Transverse colon (tissue), 4 donors: ENCODE results near the gene GKAP1.

ENCODE experiments used
- POLR2AphosphoS5 ChIP-seq, 3 donors: sonication (generic); formaldehyde crosslinking; IDR thresholded peaks; one replicate each; pipeline ENCODE4 v1.6.1; 2016; ENCODE audit warnings: antibody characterized with exemption in 3 of 3
- TF ChIP-seq, protein P1 (sequence below), 5 experiments: fragments of 200-600 bp in 3 of 5; fragments of 450-650 bp in 2 of 5; sonication (generic) in 3 of 5; IDR thresholded peaks; 1 replicate in 2 of 5; 2 replicates in 3 of 5; pipeline ENCODE4 v1.5.1; 2016 to 2017; ENCODE audit warnings: antibody characterized with exemption in 5 of 5, inconsistent platforms in 3 of 5, mild to moderate bottlenecking in 2 of 5, moderate library complexity in 1 of 5

- no peak for TF ChIP-seq POLR2AphosphoS5 (IDR thresholded peaks at IDR 0.05)
- TF ChIP-seq, protein P1, sequence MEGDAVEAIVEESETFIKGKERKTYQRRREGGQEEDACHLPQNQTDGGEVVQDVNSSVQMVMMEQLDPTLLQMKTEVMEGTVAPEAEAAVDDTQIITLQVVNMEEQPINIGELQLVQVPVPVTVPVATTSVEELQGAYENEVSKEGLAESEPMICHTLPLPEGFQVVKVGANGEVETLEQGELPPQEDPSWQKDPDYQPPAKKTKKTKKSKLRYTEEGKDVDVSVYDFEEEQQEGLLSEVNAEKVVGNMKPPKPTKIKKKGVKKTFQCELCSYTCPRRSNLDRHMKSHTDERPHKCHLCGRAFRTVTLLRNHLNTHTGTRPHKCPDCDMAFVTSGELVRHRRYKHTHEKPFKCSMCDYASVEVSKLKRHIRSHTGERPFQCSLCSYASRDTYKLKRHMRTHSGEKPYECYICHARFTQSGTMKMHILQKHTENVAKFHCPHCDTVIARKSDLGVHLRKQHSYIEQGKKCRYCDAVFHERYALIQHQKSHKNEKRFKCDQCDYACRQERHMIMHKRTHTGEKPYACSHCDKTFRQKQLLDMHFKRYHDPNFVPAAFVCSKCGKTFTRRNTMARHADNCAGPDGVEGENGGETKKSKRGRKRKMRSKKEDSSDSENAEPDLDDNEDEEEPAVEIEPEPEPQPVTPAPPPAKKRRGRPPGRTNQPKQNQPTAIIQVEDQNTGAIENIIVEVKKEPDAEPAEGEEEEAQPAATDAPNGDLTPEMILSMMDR (IDR thresholded peaks at IDR 0.05) = no peak
Observed at GRCh38 chr9:83721509-83721908, 96.1 kb downstream of the GKAP1 start.
